Activated CD4-positive, CD25-positive, alpha-beta regulatory T cell (primary cell): ENCODE data around the gene NTN1.

Source experiments
- DNase-seq, 4 experiments: peaks; one replicate each; lab custom pipeline; 2025; lab: John Stamatoyannopoulos, UW

The NTN1 gene

DNA sequence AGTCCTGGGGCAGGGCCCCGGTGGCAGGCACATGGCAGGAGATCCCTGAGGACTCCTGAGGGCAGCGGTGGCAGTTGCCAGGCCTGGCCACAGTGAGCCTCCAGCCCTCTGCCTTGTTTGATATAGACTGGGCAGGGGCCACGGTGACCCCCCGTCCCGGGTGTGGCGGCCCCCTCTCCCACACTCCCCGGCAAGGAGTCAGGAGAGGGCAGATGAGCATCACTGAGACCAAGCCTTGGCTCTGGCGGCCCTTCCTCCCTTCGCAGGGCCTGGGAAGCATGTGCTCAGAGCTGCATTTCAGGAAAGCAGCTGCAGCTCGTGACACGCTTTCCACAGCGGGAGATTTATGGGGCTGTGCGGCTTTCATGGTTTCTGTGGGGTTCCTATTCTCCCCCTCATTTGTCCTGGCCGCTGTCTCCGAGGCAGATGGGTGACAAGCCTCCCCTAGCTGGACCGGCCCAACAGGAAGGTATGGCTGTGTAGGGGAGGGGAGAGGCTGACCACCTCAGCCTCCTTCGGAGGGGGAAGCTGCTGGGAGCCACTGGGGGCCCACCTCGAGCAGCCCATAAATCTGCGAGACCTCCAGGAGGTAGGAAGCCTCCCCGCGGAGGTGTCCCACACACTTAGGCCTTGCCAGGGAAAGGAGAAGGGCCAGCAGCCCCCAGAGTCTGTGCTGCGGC is 211.4 kb downstream of the NTN1 start:
- DNase-seq, result no peak

DNA sequence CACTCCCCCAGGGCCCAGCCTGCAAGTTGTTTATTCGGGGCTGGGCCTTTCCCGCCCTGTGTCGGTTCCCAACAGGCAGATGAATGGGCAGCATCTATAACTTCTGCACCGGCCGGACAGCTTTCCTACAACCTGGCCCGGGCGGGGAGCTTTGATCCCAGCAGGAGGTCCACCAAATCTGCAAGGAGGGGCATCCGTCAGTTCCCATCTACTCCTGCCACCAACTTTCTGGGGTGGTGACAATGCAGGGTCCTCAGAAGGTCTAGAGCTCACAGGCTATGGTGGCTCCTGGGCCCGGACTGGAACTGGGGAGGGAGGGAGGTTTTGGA is 211.9 kb downstream of the NTN1 start:
- no peak for DNase-seq

DNA sequence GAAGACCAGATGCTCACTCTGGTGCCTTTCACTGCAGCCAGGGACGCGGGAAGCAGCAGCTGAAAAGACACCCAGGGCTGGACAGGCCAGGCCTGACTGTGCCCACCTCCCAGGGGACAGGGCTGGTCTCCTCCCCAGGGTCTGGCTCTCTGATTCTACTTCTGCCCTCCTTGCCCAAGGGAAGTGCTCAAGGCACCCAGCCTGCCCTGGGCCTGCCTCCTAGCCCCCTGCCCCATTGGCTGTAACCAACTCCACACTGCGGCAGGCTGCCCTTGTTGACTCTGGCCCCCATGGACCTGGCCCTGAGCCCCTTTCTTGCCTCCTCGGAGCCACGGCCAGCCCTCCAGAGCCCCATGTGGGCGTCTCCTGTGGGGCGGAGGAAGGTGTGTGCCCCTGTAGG is 212.5 kb downstream of the NTN1 start:
- no peak for DNase-seq

DNA sequence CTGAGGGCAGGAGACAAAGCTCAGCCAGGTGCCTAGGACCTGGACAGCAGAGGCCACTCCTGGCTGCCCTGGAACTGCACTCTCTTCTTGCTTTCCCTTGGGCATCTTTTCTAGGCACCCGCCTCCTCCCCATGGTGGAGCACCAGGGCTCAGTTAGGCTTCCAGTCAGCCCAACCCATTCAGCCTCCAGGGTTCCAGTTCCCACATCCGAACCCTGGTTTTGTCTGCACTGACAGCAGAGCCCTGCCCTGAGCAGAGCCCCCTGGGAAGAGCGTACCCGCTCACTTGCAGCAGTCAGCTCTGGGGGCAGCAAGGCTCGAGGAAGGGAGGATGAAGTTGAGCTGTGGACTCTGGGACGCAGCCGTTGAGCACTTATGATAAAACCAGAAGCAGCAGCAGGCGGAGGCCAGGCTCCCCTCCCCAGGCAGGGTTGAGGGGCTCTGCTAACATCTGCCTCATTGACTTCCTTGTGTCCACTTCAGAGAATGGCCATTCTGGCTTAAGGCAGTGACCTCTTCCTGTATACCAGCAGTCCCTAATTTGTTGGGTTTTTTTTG is 213.2 kb downstream of the NTN1 start:
- no peak for DNase-seq

DNA sequence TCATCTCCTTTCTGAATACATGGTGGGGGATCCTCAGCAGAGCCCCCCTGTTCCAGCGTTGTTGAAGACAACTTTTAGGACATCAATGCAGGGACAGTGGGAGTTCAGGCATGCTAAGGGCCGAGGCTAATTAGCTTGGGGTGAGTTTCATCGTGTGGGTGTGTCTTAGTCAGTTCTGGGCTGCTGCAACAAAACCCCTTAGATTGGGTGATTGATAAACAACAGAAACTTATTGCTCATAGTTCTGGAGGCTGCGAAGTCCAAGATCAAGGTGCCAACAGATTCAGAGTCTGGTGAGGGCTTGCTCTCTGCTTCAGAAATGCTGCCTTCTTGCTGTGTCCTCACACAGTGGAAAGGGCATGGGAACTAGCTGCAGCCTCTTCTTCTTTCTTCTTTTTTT is 214.0 kb downstream of the NTN1 start:
- DNase-seq, result no peak

DNA sequence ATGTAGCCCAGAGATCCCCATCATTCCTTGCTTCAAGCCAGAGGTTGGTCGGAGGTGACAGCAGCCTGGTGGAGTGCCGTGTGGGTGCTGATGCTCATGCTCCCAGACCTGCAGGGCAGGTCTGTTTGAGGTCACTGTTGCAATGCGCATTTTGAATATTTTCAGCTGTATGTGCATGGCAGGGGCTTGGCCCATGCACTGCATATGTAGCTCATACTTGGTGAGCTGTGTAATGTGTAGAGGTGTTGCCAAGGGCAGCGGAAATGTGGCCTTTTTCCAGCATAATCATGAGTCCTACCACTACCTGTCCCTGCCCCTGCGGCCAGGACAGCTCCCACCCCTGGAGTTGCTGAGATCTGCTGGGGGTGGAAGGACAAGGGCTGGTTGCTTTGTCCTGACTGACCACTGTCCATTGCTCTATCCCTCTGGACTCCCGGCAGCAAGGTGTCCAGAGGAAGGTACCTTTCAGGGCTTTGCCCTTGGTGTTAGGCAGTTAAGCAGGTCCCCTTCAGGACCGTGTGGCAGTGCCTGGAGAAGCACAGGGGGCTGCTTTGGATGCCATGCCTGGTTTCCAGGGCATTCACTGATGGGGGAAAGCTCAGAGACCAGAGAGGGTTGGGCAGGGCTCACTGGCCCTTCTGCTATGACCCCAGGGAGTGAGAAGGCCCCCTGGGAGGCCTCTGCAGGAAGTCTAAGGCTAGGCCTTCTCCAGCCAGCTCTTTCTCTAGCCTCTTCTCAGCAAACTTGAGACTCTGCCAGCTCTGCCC is 215.2 kb downstream of the NTN1 start:
- no peak for DNase-seq

DNA sequence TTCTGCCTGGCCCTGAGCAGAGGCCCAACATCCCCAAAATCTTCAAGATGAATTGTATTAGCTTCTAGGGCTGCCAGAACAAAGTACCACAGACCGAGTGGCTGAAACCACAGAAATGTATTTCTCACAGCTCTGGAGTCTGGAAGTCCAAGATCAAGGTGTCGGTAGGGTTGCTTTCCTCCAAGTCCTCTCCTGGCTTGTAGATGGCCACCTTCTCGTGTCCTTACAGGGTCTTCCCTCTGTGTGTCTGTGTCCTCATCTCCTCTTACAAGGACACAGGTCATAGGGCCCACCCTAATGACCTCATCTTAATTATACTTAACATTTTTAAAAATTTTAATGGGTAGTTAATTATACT is 215.7 kb downstream of the NTN1 start:
- no peak for DNase-seq

DNA sequence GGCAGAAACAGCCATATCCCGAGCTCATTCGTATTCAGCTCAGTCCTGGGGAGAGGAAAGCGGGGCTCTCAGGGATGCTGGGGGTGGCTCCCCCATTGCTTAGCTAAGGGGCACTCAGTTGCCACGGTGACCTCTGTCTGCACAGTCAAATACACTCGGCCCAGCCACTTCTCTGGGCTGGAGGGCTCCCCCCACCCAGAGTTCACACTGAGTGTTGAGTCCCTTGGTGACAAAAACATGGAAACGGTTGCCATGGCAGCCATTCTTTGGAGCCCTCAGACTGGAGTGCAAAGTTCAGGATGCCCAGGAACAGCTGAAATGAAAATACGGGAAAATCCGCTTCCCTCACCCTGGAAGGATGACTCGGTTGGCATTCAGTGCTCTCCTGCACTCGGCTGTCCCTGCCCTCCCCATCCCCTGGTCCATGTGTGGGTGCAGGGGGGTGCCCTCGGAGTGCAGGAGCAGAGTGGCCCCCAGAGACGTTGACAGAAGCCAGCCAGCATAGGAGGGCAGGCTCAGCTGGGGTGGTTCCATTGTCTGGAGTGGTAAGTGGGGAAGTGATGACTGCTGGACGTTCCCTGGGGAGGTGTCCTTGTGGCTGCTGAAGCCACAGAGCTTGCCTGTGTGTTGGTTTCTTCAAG is 216.5 kb downstream of the NTN1 start:
- no peak for DNase-seq

DNA sequence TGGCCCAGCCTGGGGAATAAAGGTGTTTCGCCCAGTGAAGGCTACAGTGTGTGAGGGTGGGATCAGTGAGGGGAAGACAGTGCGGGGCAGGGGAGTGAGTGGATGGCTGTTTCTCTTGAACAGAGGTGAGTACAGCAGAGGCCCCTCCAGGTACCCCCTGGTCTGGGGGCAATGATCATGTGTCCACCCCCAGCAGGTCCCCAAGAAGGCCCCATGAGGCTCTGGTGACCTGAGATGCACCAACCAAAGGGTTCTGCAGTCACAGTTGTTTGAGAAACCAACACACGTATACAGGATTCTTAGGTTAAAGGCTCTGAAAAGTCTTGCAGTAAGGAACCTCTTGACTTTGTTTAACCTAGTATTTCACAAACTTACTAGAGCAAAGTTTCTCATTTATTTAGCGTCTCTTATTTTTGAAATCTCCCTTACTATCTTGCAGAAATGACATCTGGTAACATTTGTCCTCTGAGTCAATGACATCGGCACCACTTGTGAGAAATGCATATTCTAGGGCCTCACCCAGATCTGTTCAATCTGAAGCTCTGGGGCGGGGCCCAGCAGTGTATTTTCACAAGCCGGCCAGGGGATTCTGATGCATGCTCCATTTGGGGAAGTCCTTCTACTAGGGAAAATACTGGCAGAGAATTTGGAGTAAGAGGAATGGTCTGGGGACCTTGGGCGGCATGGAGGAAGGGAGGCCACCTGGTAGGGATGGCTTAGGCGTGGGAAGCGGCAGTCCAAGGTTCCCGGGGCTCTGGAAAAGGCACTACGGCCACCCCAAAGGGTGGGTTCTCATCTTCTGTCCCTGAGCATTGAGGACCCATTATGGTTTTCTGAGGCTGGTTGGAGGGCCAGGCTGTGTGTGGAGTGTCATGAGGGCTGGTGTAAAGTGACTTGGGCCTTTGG is 217.3 kb downstream of the NTN1 start:
- DNase-seq, result no peak

DNA sequence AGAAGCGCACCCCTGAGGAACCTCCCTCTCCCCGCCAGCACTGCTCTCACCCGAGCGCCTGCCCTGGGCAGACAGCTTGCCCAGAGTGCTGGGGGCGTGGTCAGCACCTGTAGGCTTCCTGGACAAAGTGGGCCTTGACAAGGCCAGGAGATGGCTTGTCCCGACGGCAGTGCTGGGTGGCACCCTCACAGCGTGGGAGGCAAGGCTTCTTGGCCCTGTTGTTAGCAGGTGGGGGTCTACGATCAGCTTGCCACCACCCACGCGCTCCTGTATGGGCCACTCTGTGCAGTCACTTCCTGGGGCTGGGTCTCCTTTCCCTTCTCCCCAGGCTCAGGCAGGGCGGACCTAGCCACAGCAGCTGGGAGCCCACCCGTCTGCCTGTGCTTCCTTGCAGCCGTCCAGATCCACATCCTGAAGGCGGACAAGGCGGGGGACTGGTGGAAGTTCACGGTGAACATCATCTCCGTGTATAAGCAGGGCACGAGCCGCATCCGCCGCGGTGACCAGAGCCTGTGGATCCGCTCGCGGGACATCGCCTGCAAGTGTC is 218.0 kb downstream of the NTN1 start:
- no peak for DNase-seq

DNA sequence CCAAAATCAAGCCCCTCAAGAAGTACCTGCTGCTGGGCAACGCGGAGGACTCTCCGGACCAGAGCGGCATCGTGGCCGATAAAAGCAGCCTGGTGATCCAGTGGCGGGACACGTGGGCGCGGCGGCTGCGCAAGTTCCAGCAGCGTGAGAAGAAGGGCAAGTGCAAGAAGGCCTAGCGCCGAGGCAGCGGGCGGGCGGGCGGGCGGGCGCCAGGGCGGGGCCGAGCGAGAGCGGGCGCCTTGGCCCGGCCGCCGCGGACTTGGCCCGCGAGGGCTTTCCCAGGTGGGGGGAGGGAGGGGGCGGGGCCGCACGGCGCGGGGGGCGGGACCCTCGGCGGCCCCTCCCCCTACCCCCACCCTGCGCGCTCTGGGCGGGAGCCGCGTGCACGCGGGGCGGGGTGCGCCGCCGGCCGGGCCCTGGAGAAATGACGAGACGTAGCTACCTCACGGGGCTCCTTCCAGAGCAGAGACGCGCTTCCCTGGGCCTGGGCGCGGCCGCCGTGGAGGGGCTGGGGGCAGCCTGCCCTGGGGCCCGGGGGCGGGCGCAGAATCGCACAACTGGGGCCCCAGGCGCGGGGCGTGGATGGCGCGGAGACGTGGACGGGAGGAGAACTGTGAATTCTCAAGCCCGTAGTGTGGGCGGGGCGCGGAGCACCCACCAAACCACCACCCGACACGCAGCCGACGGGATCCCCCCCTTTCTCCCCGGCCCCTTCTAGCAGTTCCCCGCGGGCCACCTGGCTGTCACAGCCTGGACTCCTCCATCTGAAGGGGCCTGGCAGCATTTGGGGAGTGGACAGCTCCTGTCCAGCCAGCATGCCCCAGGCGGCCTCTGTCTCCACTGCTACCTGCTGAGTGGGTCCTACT is 218.7 kb downstream of the NTN1 start:
- peak; percentile 32 to 49 (median 41) for DNase-seq

DNA sequence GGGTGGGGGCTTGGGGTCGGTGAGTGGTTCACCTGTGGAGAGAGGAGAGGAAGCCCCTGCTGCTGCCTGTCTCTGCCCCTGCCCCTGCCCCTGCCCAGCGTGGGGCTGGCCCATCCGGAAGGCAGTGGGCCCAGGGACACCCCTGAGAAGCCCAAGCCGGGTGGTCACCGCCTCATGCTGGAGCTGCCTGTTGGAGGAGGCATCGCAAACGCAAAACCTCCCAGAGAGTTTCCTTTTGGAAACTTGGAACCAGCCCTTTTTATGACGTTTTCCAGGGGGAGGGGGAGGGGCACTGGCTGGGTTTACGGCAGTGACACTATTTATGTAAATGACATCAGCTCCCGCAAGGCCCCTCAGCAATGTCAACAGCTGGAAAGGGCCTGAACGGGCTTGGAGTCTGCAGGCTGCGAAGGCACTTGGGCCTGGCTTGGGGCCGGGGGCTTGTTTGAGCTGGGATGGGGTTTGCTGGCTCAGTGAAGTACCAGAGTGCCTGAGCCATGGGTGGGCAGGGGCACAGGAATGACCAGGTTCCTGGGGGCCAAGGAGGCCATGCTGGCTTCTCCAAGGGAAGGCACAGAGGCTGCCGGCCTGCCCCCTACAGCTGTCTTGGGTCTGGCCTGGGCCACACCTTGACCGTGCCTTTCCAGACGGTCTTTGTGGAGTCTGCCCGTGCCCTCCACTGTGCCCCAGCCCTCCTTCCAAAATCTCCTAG is 219.5 kb downstream of the NTN1 start:
- DNase-seq, result no peak

DNA sequence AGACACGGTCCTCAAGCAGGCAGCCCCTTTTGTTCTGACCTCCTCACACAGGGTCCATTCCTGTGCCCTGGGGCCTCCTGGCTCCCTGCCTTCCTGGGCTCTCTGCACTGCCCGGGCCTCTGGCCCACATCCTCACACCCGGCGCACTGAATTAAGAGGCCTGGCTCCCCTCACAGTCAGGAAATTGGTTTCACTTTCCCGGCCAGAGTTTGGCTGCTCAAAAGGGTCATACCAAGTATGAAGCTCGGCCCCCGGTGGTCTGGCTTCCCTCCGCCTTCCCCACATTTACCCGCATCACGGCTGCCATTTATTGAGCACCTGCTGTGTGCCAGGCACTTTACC is 220.0 kb downstream of the NTN1 start:
- no peak for DNase-seq

DNA sequence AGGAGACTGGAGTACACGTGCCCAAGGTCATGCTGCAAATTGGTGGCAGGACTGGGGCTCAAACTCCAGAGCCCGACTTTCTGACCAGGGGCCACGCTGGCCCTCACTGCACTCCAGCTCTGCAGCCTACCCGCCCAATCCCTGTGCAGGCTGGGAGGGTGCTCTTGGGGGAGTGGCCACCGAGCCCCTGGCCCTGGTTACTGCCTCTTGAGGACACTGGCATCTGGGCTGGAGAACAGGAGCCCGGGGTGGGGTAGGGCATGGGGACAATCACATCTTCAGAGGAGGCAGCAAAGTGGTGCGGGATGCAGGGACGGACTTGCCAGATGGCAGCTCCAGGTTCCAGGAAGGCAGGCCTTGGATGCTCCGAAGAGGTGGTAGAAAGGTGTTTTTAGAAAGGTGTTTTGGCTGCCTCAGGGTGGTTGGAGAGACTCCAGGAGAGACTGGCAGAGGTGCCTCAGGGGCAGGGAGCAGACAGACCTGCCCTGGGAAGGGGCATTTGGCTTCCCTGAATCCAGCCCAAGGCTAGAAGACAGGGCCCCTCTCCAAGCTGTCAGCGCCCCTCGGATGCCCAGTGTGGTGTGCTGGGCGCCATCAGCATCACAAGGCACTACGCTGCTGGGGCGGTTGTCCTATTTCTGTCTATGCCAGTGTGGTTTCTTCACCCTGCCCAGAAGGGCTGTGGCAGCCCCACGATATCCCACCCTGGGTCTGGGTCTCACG is 220.6 kb downstream of the NTN1 start:
- no peak for DNase-seq

DNA sequence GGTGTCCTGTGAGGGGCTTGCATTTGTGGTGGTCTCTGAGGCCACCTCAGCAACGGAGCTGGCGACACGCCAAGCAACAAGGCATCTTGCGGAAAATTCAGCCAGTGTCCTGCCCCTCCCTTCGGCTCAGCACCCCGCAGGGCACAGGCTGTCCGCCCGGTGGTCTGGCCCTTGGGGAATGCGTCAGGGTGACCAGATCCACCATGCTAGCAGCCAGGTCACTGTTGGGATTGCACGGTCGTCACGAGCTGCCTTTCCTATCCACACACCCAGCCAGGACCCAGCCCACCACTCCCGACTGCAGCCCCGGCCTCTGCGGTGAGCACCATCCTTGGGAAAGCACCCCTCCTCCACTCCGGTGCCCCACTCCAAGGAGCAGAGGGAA is 221.2 kb downstream of the NTN1 start:
- DNase-seq, result no peak

DNA sequence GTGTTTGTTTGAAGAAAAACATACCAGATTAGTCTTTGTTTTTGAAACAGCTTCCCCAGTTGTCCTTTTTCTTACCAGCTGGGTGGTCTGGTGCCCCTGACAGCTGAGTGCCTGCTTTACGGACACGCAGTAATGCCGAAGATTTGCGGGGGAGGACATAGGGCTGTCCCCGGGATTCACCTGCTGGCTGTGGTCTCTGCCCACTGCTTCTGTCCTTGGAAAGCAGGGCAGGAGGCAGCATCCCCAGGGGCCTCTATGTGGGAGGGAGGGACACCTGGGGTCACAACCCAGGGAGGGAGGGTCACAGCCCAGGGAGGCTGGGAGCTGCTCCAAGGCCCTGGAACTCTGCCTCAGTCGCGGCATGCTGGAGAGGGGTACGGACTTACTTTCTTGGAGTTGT is 221.7 kb downstream of the NTN1 start:
- DNase-seq, result no peak

DNA sequence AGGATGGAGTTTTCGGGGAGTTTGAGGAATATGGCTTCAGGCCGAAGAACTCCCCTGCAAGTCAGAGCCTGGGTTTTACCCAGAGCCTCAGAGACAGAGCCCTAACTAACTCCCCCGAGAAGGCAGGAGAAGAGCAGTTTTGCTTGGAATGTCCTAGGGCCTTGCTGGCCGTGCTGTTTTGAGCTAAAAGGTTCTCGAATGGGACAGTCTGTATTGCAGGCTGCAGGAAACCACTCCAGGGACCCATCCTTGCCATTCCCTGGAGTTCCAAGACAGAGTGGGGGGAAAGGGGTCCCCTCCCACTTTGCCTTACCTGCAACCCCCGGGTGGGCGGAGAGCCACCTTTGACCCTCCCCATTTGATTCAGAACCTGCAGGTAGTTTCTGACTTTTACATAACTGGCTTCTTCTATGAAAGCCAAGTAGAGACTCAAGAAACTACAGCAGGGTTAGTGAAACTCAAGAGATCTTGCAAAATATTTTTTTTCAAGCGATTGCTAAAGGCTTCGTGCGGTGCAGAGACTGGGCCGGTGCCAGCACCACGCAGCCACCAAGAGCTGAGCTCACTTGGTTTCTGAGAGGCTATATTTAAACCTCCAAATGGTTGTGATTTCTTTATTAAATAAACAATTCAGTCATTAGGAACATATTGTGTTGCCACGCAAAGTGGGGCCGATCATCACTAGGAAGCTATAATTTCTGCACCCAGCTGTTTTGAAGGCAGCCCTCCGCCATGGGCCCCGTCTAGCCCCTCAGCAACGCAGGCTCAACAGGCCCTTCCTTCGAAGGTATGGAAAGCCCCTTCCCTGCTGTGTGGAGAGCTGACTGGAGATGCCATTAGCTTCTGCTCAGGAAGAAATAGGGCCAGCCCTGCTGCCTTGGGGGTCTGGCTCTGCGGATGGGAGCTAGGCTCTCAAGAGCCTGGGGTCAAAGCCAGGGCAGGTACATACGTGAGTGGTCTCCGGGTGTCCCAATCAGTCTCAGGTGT is 223.0 kb downstream of the NTN1 start:
- no peak for DNase-seq

DNA sequence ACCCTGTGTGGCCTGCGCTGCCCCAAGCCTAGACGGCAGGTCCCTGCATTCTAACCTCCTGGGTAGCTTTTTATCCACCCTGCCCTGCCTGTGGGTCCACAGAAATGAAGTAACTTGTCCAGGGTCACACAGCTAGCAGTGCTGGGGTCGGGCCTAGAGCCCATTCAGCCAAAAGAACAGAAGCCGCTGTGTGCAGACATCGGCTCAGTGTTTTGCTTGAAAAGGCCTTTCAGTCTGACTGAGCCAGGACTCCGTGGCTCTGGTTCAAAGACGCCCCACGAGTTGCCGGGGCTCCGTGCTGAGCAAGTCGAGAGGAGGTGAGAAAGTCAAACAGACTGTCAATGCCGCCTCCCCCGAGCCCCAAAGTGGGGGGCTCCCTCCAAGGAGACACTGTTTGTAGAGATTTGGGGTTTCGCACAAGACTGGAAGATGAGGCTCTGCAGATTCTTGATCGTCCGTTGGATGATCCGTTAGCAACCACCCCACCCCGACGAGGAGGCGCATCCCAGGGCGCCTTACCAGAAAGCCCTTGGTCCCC is 226.2 kb downstream of the NTN1 start:
- DNase-seq, result no peak
